ENCODE measurements around the gene MARCHF2. TPM values are rescaled to one million over a fixed set of nuclear protein-coding genes. Genes with fewer than 3 reads are reported as not detected.

The MARCHF2 gene
- polyA plus RNA-seq, 1 of the 3 experiments (the other 2 are of a cell fraction): 57.2 TPM

GRCh38 chr19:8475005-8475404 is 61.9 kb downstream of the MARCHF2 start:
- peaks cover 0 to 2% of the 10 kb centered on the region in 2 experiments; a peak in 1 of 4 replicates for H3K4me1 ChIP-seq (ENCODE audit: control insufficient read depth in 1 of 2, insufficient read depth in 2 of 2, low read depth in 1 of 2, low read length in 1 of 2)
- no peak overlapping the region for H3K4me2 ChIP-seq
- no peak overlapping the region for H2AFZ ChIP-seq (ENCODE audit: low read depth)
- peaks cover 58% of the 10 kb centered on the region for H4K20me1 ChIP-seq (ENCODE audit: insufficient read depth)
- no peak overlapping the region for H3K27ac ChIP-seq (ENCODE audit: low read depth in 2 of 2, low read length in 1 of 2)
- TF ChIP-seq MEF2A (IDR thresholded peaks at IDR 0.05; ENCODE audit: borderline replicate concordance, low read depth) (no peak), SMC3 (IDR thresholded peaks at IDR 0.05; ENCODE audit: low read depth, low read length) (no peak), FOXJ3 (CRISPR knock-in tag; IDR thresholded peaks at IDR 0.05) (no peak), PBX3 (IDR thresholded peaks at IDR 0.05) (no peak), TAF1 (IDR thresholded peaks at IDR 0.05; ENCODE audit: borderline replicate concordance, low read depth, low read length) (no peak), RCOR1 (IDR thresholded peaks at IDR 0.05; ENCODE audit: low read length) (no peak), EZH2phosphoT487 (IDR thresholded peaks at IDR 0.05; ENCODE audit: borderline replicate concordance, low read depth) (no peak), YY1 (IDR thresholded peaks at IDR 0.05; ENCODE audit: low read depth) (no peak), TCF12 (IDR thresholded peaks at IDR 0.05) (no peak), POLR2AphosphoS5 (IDR thresholded peaks at IDR 0.05; ENCODE audit: low read depth, low read length) (no peak), FOSL2 (IDR thresholded peaks at IDR 0.05; ENCODE audit: borderline replicate concordance, low read depth) (no peak), GATA2 (CRISPR knock-in tag; IDR thresholded peaks at IDR 0.05) (no peak), FOXM1 (IDR thresholded peaks at IDR 0.05; ENCODE audit: low read depth) (no peak), USF1 (IDR thresholded peaks at IDR 0.05; ENCODE audit: borderline replicate concordance, low read depth) (no peak), RFX5 (IDR thresholded peaks at IDR 0.05; ENCODE audit: low read length) (no peak)
- H3K27me3 ChIP-seq (ENCODE audit: insufficient read depth): no peaks in the 10 kb centered on the region
- 91% methylated on average over 1 of the region's 1 CpG for WGBS (ENCODE audit: low lambda C conversion rate)
- H3K9ac ChIP-seq: no peak overlapping the region
- ChIA-PET CTCF (no interaction called here), POLR2A (no interaction called here)
- DNase-seq: no peak
- H3K36me3 ChIP-seq (replicated peaks in 1 of 2; ENCODE audit: control insufficient read depth in 1 of 2, insufficient read depth in 2 of 2, low read length in 1 of 2): peaks cover 61 to 65% of the 10 kb centered on the region in 2 experiments
- H3F3A ChIP-seq (replicated peaks; ENCODE audit: insufficient read depth): peaks cover 13% of the 10 kb centered on the region
- H3K9me3 ChIP-seq: no peaks in the 10 kb centered on the region
- no peaks in the 10 kb centered on the region for H3K9me2 ChIP-seq
- no peak overlapping the region for H3K4me3 ChIP-seq (ENCODE audit: low read depth in 2 of 2, low read length in 1 of 2)
- peaks cover 81% of the 10 kb centered on the region for H3K79me2 ChIP-seq (ENCODE audit: insufficient read depth)

GRCh38 chr19:8476524-8476923 is 63.4 kb downstream of the MARCHF2 start:
- Histone ChIP-seq H3K9ac (no peak overlapping the region), H3K36me3 (replicated peaks in 1 of 2; ENCODE audit: control insufficient read depth in 1 of 2, insufficient read depth in 2 of 2, low read length in 1 of 2) (peaks cover 49 to 57% of the 10 kb centered on the region in 2 experiments), H3K9me2 (no peaks in the 10 kb centered on the region), H4K20me1 (ENCODE audit: insufficient read depth) (peaks cover 64% of the 10 kb centered on the region), H3K4me3 (ENCODE audit: low read depth in 2 of 2, low read length in 1 of 2) (no peak overlapping the region), H3K4me2 (no peak overlapping the region), H3K9me3 (no peaks in the 10 kb centered on the region), H3K4me1 (ENCODE audit: control insufficient read depth in 1 of 2, insufficient read depth in 2 of 2, low read depth in 1 of 2, low read length in 1 of 2) (no peaks in the 10 kb centered on the region; a peak in 1 of 4 replicates), H3F3A (replicated peaks; ENCODE audit: insufficient read depth) (peaks cover 13% of the 10 kb centered on the region), H3K27me3 (ENCODE audit: insufficient read depth) (no peaks in the 10 kb centered on the region), H3K27ac (ENCODE audit: low read depth in 2 of 2, low read length in 1 of 2) (no peak overlapping the region), H3K79me2 (ENCODE audit: insufficient read depth) (peaks cover 81% of the 10 kb centered on the region), H2AFZ (ENCODE audit: low read depth) (no peak overlapping the region)
- ChIA-PET POLR2A (no interaction called here), CTCF (no interaction called here)
- no peak for DNase-seq
- 97% methylated on average over 8 of the region's 8 CpGs for WGBS (ENCODE audit: low lambda C conversion rate)
- no peak for TF ChIP-seq RFX5 (IDR thresholded peaks at IDR 0.05; ENCODE audit: low read length)
- no peak for TF ChIP-seq TCF12 (IDR thresholded peaks at IDR 0.05)
- no peak for TF ChIP-seq CHD2 (IDR thresholded peaks at IDR 0.05; ENCODE audit: low read length, partially characterized antibody)
- no peak for TF ChIP-seq RCOR1 (IDR thresholded peaks at IDR 0.05; ENCODE audit: low read length)
- no peak for TF ChIP-seq USF2 (IDR thresholded peaks at IDR 0.05; ENCODE audit: borderline replicate concordance, low read depth, low read length)
- TF ChIP-seq CTCF (IDR thresholded peaks at IDR 0.05): no peak
- no peak for TF ChIP-seq ELF1 (IDR thresholded peaks at IDR 0.05)
- no peak for TF ChIP-seq GABPA (IDR thresholded peaks at IDR 0.05; ENCODE audit: low read depth)
- no peak for TF ChIP-seq REST (IDR thresholded peaks at IDR 0.05; ENCODE audit: low read depth, low read length)
- TF ChIP-seq RXRA (IDR thresholded peaks at IDR 0.05; ENCODE audit: borderline replicate concordance, low read depth): no peak
- no peak for TF ChIP-seq JUND (IDR thresholded peaks at IDR 0.05)
